ENCODE data around the gene SLAMF6. TPM values are rescaled to one million over a fixed set of nuclear protein-coding genes. Genes with fewer than 3 reads are reported as not detected.
"Not testable (repeated sequence)": the region's sequence is repeated elsewhere in the genome, so short reads cannot be mapped to it uniquely, and the experiment has no call there.

SLAMF6 gene
- total RNA-seq, 4 donors from 2014 or later: 0.23 to 2.7 (median 1.1) TPM

GRCh38 chr1:160488347-160489058, 34.6 kb downstream of the SLAMF6 start:
- 87 to 93% methylated on average over 4 of the region's 4 CpGs for WGBS, 2 donors
- TF ChIP-seq POLR2A (IDR thresholded peaks at IDR 0.05): no peak
- no peak for TF ChIP-seq CTCF (IDR thresholded peaks at IDR 0.05)
- DNase-seq (ENCODE audit: low spot score in 2 of 2): no peak
- intact Hi-C loops (cut with DNase I; ENCODE audit: low total_unique reads): no loop called here
- H3K4me3 ChIP-seq (ENCODE audit: low read depth, poor library complexity, severe bottlenecking): no peak overlapping the region

GRCh38 chr1:160486453-160486852, 36.6 kb downstream of the SLAMF6 start:
- no peak overlapping the region for H3K4me3 ChIP-seq (ENCODE audit: low read depth, poor library complexity, severe bottlenecking)
- TF ChIP-seq CTCF (IDR thresholded peaks at IDR 0.05) (no peak), POLR2A (IDR thresholded peaks at IDR 0.05) (no peak)
- intact Hi-C loops (cut with DNase I; ENCODE audit: low total_unique reads): no loop called here
- 56 to 58% methylated on average over 4 of the region's 4 CpGs for WGBS, 2 donors
- DNase-seq (ENCODE audit: low spot score in 2 of 2): no peak

- H3K4me3 ChIP-seq (ENCODE audit: low read depth, poor library complexity, severe bottlenecking): no peak overlapping the region
- TF ChIP-seq POLR2A (IDR thresholded peaks at IDR 0.05): no peak
- TF ChIP-seq CTCF (IDR thresholded peaks at IDR 0.05): no peak
- intact Hi-C loops (cut with DNase I; ENCODE audit: low total_unique reads): no loop called here
- no peak for DNase-seq (ENCODE audit: low spot score in 2 of 2)
- 70 to 79% methylated on average over 2 of the region's 2 CpGs for WGBS, 2 donors
Measured at GRCh38 chr1:160483505-160484185, 39.4 kb downstream of the SLAMF6 start.

- no peak for DNase-seq (ENCODE audit: low spot score in 2 of 2)
- intact Hi-C loops (cut with DNase I; ENCODE audit: low total_unique reads): no loop called here
- TF ChIP-seq CTCF (IDR thresholded peaks at IDR 0.05) (no peak), POLR2A (IDR thresholded peaks at IDR 0.05) (no peak)
- H3K4me3 ChIP-seq (ENCODE audit: low read depth, poor library complexity, severe bottlenecking): no peak overlapping the region
- WGBS, 2 donors: 53 to 57% methylated on average over 1 of the region's 1 CpG
Measured at GRCh38 chr1:160481979-160482596, 41.0 kb downstream of the SLAMF6 start.

- intact Hi-C loops (cut with DNase I; ENCODE audit: low total_unique reads); DNase-seq (ENCODE audit: low spot score in 2 of 2); H3K4me3 ChIP-seq (ENCODE audit: low read depth, poor library complexity, severe bottlenecking): not testable (repeated sequence)
- 84 to 87% methylated on average over 5 to 7 of the region's 7 CpGs for WGBS, 2 donors
Measured at GRCh38 chr1:160480781-160481180, 42.3 kb downstream of the SLAMF6 start.

- WGBS, 2 donors: 84 to 86% methylated on average over 6 of the region's 6 CpGs
- intact Hi-C loops (cut with DNase I; ENCODE audit: low total_unique reads); DNase-seq (ENCODE audit: low spot score in 2 of 2); H3K4me3 ChIP-seq (ENCODE audit: low read depth, poor library complexity, severe bottlenecking): not testable (repeated sequence)
Measured at GRCh38 chr1:160479091-160479490, 44.0 kb downstream of the SLAMF6 start.

All from lower leg skin (tissue), 4 donors.